Activated T-helper 1 cell treated with anti-CD3 and anti-CD28 coated beads, Interleukin-2, amount 50 U/mL, for 16 hours (primary cell): ENCODE results near the gene TRAPPC4.
"Not testable (repeated sequence)": the region's sequence is repeated elsewhere in the genome, so short reads cannot be mapped to it uniquely, and the experiment has no call there.

Source experiments
- DNase-seq, 2 donors: peaks; one replicate each; pipeline ENCODE4 v3.0.0-alpha.2; 2020; ENCODE audit warnings: low read depth in 1 of 2, low spot score in 1 of 2

TRAPPC4 gene, protein sequence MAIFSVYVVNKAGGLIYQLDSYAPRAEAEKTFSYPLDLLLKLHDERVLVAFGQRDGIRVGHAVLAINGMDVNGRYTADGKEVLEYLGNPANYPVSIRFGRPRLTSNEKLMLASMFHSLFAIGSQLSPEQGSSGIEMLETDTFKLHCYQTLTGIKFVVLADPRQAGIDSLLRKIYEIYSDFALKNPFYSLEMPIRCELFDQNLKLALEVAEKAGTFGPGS

DNA sequence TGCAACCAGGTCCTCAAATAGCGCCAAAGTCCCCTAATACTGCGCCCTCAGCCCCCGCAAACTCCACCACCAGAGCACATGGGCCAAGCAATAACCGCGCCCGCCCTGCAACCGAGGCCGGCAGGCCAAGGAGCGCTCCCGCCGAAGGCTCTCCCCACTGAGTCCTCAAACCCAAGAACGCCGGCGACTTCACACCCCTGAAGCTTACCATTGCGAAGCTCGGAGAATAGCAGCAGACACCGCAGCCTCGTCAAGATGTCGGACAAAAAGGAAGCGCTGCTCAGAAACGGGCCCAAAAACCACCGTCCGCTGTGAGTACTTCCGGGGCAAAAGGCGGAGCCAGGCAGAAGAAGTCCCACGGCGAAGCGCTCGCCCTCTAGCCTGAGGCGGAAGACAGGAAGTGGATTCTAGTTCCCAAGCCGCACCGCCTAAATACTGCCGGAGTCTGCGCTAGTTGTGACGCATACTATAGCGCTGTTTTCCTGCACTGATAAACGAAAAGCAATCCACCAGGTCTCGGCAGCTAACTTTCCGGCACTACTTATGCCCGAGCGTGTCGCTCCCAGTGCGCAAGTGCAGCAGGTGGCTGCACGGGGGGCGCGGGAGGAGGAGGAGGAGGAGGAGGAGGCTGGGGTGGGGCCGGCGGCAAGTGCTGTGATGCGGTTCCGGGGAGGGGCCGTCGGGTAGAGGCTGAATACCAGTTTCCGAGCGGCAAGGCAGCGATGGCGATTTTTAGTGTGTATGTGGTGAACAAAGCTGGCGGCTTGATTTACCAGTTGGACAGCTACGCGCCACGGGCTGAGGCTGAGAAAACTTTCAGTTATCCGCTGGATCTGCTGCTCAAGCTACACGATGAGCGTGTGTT is at the start of gene TRAPPC4, which contains the start of gene RPS25:
TRAPPC4 (plus strand) TSS at position 693 of the 865 bp plus-strand sequence; CDS start at position 723, 30 bp downstream.
RPS25 (minus strand) TSS at position 270 of the 865 bp plus-strand sequence; CDS start at position 211, 59 bp downstream.
- DNase-seq, result peak; percentile 90 to 91

DNA sequence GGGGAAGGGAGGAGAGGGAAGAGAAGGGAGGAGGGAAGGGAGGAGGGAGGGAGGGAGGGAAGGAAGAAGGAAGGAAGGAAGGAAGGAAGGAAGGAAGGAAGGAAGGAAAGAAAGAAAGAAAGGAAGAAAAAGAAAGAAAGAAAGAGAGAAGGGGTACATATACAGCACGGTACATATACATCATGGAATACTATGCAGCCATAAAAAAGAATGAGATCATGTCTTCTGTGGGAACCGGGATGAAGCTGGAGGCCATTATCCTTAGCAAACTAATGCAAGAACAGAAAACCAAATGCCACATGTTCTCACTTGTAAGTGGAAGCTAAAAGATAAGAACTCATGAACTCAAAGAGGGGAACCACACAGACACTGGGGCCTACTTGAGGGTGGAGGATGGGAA is 49.1 kb upstream of the TRAPPC4 start:
- DNase-seq, result not testable (repeated sequence)

DNA sequence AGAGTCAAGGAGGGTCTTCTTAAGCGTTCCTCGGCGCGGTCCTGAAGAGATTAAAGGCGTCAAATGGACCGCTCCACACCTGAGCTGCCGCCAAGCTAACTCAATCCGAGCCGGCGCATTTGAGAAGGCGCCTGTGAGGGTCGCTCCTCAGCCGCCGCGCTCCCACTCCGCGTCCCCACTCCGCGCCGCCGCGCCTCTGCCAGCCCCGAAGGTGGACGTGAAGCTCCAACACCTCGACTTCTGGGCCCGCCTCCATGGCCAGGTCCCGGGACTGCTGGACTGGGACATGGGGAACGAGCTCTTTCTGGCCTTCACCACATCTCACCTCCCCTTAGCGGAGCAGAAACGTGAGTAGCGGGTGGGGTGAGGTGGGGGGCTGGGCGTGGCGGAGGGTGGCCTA is 46.9 kb upstream of the TRAPPC4 start, which contains the start of gene FOXR1:
FOXR1 (plus strand) TSS at position 116 of the 400 bp plus-strand sequence; CDS start at position 287, 171 bp downstream.
- DNase-seq, result no peak

DNA sequence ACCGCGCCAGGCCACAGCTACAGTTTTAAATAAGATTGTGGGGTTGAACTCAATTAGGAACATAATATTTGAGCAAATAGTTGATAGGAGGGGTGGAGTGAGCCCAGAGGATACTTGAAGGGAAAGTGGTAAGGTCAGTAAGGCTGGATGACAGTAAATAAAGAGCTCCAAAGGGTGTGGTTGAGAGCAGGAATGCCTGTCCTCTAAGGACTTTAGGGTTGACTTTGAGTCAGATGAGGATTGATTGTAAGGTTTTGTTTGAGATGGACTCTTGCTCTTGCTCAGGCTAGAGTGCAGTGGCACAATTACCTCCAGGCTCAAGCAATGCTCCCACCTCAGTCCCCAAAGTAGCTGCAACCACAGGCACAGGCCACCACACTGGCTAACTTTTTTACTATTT is 44.6 kb upstream of the TRAPPC4 start:
- DNase-seq, result no peak

DNA sequence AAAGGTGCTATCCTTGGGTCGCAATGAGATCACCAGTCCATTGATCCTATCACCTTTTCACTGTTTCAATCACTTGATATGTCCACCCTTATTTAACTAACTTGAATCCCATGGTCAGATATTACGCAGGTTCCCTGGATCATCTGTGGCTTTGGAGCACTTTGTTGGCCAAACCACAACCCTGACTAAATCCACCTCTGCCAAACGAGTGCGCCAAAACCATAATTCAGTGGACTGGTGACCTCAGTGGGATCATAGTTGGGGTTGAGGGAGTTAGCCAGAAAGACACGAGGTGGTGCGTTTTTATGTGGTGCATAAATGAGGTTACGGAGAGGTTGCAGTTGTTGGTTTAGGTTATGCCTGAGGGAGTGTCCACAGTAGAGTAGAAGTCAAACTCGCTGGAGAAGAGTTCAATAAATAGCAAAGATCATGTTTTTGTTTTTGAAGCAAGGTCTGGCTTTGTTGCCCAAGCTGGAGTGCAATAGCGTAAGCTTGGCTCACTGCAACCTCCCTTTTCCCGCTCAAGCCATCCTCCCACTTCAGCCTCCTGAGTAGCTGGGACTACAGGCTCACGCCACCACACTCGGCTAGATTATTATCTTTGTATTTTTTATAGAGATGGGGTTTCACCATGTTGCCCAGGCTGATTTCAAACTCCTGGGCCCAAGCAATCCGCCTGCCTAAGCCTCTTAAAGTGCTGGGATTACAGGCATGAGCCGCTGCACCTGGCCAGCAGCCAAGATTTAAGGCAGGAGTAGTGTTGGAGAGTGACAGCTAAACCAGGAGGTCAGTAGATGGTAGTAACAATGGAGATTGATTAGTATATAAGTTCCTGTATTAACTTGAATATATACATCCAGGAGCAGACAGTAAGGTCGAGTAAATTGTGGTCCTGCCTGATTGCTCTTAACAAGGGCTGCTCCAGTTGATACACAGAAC is 42.5 kb upstream of the TRAPPC4 start:
- DNase-seq, result no peak

DNA sequence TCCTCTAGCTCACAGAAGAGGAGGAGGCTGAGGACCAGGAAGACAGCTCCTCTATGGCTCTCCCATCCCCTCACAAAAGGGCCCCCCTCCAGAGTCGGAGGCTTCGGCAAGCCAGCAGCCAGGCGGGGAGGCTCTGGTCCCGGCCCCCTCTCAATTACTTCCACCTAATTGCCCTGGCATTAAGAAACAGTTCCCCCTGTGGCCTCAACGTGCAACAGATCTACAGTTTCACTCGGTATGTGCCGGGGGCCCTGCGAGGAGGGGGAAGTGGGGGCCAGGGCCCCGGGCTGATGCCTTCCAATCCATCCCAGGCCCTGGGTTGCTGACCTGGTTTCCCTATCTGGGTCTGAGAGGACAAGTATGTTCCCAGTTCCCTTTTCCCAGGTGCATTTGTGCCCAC is 39.1 kb upstream of the TRAPPC4 start:
- no peak for DNase-seq

DNA sequence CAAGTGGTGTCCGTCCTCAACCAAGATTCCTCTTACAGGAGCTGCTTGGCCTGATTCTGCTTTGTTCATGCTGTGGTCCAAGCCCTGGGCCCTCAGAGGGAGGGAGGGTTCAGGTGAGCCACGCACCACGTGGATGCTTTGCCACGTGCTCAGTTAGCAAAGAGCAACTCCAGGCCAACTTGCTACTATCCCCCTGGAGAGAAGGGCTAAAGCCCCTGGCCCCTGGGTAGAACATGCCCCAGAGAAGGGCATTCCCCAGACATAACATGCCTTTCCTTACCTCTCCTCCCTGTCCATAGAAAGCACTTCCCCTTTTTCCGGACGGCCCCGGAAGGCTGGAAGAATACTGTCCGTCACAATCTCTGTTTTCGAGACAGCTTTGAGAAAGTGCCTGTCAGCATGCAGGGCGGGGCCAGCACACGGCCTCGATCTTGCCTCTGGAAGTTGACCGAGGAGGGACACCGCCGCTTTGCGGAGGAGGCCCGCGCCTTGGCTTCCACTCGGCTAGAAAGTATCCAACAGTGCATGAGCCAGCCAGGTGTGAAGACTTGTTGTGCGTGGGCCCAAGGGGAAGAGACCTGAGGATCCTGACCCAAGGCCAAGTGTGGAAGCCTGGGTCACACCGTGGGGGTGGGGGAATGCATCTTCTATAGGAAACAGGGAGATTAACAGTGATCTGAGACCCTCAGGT is 38.2 kb upstream of the TRAPPC4 start:
- no peak for DNase-seq

DNA sequence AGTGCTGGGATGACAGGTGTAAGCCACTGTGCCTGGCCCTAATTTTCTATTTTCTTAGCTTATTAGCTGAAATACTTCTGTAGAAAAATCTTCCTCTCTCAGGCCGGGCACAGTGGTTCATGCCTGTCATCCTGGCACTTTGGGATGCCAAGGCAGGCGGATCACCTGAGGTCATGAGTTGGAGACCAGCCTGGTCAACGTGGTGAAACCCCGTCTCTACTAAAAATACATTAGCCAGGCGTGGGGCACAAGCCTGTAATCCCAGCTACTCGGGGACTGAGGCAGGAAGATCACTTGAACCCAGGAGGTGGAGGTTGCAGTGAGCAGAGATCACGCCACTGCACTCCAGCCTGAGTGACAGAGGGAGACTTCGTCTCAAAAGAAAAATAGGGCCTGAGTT is 34.2 kb upstream of the TRAPPC4 start:
- DNase-seq, result not testable (repeated sequence)

DNA sequence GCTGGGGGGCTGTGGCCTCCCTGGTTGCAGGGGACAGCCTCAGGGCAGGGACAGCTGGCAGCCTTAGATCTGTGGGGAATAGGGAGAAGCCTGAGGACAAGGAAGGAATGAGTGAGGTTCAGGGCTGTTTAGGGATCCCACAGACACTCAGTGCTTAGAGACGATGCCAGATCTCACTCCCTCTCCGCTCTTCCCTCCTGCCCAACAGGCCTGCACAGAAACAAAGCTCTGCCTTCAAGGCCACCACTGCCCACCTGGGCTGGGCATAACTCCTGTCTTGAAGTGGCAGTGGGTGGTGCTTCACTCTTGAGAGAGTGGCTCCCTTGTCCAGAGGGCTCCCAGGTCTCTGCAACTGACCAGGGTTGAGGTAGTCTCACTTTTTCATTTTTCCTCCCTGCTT is 33.7 kb upstream of the TRAPPC4 start:
- no peak for DNase-seq

DNA sequence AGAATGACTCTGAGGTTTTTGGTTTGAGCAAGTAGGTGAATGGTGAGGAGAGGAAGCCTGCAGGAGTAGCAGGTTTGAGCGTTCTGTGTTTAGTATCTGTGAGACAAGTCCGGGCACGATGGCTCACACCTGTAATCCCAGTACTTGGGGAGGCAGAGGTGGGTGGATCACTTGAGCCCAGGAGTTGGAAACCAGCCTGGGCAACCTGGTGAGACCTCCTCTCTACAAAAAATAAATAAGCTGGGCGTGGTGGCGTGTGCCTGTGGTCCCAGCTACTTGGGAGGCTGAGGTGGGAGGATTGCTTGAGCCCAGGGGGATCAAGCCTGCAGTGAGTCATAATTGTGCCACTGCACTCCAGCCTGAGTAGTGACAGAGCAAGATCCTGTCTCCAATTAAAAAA is 30.3 kb upstream of the TRAPPC4 start:
- DNase-seq, result no peak

DNA sequence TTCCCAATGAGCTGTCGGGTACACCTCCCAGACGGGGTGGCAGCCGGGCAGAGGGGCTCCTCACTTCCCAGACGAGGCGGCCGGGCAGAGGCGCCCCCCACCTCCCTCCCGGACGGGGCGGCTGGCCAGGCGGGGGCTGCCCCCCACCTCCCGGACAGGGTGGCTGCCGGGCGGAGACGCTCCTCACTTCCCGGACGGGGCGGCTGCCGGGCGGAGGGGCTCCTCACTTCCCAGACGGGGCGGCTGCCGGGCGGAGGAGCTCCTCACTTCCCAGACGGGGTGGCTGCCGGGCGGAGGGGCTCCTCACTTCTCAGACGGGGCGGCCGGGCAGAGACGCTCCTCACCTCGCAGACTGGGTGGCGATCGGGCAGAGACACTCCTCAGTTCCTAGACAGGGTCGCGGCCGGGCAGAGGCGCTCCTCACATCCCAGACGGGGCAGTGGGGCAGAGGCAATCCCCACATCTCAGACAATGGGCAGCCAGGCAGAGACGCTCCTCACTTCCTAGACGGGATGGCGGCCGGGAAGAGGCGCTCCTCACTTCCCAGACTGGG is 27.0 kb upstream of the TRAPPC4 start:
- DNase-seq, result not testable (repeated sequence)

DNA sequence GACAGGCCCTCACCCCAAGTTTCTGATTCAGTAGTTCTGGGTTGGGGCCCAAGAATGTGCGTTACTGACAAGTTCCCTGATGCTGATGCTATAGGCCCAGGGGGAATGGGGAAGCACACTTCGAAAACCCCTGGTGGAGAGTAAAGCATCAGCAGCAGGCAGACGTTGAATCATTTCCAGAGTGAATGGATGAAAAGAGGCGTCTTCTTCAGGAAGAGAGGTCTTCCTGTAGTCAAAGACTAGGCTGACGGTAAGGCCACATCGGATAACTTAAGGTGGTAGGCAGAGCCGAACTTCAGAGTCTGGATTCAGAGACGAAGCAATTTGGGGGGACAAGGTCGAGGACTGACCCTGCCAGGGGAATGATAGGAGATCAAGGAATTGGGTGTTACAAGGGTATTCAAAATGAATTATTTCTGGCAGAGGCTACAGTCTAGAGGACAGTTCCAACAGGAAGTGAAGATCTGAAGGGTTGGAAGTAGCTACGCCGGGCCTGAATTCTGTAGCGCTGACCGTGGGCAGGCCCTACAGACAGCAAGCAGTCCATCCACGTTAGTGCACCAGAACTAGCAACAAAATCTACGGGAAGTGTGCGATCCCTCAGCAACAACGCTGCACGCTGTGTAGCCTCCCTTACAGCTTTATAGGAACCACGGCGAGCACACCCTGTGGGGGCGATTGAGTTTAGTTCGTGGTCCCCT is 21.5 kb upstream of the TRAPPC4 start:
- peak in 1 of 2 donors; percentile 19 for DNase-seq

DNA sequence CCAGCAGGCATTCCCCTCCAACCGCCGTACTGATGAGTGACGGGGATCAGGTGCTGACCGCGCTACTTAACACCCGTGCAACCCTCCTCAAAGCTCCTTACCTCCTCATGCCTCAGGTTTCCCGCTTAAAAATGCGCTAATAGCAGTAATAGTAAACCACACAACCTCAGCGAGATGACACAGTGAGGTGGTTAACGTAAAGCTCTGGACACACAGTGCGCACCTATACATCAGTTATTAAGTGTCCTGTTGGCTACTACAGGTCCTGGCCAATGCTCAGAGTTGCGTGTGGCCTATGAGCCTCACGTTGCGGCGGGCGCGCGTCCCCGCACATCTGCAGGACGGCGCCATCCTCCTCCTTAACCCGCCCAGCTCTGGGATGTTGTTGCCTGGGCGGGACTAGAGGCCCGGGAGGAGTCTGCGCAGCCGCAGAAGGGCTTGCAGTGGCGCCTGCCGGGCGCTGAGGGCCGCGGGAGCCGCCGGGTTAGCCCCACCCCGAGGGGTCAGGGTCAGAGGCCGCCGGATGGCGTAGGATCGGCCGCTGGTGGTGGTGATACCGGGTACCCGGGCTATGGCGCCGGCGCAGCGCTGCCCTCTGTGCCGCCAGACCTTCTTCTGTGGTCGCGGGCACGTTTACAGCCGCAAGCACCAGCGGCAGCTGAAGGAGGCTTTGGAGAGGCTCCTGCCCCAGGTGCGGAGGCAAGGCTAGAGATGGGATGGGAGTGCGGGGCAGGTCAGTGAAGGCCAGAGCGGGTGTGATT is 20.8 kb upstream of the TRAPPC4 start, which contains the start of gene CENATAC:
CENATAC (plus strand) TSS at position 512 of the 761 bp plus-strand sequence; CDS start at position 572, 60 bp downstream.
- peak; percentile 92 to 95 for DNase-seq

DNA sequence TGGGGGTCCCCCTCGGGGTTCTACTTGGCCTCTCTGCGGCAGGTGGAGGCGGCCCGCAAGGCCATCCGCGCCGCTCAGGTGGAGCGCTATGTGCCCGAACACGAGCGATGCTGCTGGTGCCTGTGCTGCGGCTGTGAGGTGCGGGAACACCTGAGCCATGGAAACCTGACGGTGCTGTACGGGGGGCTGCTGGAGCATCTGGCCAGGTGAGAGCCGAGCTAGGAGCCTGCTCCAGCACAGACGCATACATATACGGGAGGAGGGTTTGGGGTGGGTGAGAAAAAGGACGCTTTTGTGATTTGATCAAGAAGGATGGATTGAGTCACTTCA is 20.2 kb upstream of the TRAPPC4 start:
- DNase-seq, result no peak

DNA sequence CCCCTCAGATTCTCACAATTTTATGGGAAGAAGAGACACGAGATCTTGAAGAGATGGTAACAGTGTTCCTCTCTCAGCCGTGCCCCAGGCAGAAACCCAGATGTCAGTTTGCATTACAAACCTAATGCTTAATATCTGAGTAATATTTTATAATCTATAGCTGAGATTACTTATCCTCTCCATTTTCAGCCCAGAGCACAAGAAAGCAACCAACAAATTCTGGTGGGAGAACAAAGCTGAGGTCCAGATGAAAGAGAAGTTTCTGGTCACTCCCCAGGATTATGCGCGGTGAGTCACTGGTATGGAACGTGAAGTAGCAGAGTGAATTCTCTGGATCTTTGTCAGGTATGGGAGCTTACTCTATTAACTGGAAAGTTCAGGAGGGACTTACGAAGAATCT is 19.7 kb upstream of the TRAPPC4 start:
- DNase-seq, result no peak

DNA sequence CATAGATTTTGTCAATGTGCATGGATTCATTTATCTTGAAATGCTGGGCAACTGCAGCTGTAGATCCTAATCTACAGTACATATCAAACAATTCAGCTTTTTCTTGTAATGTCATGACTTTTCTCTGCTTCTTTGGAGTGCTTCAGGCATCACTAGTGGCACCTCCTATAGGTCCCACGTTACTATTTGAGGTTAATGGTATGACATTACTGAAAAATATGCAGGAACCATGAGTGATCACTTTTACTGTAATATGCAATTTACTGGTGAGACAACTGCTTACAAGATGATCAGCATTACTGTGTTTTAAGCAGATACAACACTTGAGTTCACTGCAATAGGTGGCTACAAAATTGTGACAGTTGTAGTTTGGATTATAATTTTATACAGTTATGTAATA is 17.7 kb upstream of the TRAPPC4 start:
- DNase-seq, result no peak

DNA sequence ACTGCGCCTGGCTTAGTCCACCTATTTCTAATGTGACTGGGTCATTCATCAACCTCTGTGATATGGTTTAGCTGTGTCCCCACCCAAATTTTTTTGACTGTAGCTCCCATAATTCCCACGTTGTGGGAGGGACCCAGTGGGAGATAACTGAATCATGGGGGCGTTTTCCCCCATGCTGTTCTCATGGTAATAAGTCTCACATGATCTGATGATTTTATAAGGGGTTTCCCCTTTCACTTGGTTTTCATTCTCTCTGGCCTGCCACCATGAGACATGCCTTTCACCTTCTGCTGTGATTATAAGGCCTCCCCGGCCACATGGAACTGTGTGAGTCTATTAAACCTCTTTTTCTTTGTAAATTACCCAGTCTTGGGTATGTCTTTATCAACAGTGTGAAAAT is 11.9 kb upstream of the TRAPPC4 start:
- DNase-seq, result no peak

DNA sequence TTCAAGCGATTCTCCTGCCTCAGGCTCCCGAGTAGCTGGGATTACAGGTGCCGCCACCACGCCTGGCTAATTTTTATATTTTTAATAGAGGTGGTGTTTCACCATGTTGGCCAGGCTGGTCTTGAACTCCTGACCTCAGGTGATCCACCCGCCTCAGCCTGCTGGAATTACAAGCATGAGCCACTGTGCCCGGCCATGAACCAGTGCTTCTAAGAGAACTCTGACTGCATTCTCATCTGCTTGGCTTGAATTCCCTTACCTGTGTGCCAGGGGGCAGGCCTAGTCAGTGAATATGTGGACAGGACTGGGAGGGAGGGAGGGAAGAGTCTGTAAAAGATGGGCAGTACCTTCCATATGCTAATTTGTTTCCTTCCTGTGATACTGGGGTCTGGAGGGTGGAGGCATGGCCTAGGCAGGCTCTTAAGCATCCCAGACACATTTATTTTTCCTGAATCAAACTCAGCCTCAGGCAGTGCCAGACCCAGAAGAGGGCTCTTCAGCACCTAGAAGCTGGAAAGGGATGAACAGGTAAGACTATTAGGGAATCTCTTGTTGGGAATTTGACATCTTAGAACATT is 7.0 kb upstream of the TRAPPC4 start:
- DNase-seq, result no peak
